OCI-LY7 (cell line): ENCODE results near the gene HS3ST4. TPM values are rescaled to one million over a fixed set of nuclear protein-coding genes. Genes with fewer than 3 reads are reported as not detected.

Experiments used
- BruUV-seq: library from RNA; stranded (reverse); fragments of 400-500 nt; replicated peaks from 2 replicates; lab custom pipeline; 2021; lab: Mats Ljungman, UMichigan
- CTCF ChIA-PET: fragments of 300-600 bp; sonication (Branson Sonifier 250); formaldehyde crosslinking; loops from one replicate; lab custom pipeline; 2022; ENCODE audit warnings: antibody characterized with exemption; ENCODE audit not compliant: unreplicated experiment; lab: Charles Lee
- POLR2A ChIA-PET: fragments of 300-600 bp; sonication (Branson Sonifier 250); formaldehyde crosslinking; loops from one replicate; lab custom pipeline; 2022; ENCODE audit warnings: antibody characterized with exemption; lab: Charles Lee
- DNase-seq: peaks from one replicate; pipeline ENCODE4 v3.0.0-alpha.2; 2015; ENCODE audit warnings: low spot score
- H2AFZ ChIP-seq: fragments of 200-600 bp; sonication (generic), shearing (Covaris generic); 2 replicates; pipeline ENCODE4 v1.6.1; 2014; ENCODE audit warnings: mild to moderate bottlenecking, antibody characterized with exemption, low read length, moderate library complexity
- H3K27ac ChIP-seq: fragments of 200-600 bp; sonication (generic); 2 replicates; pipeline ENCODE4 v1.5.1; 2014; ENCODE audit warnings: mixed run types, low read depth, mild to moderate bottlenecking, moderate library complexity, low read length, inconsistent platforms; ENCODE audit not compliant: poor library complexity, severe bottlenecking
- H3K36me3 ChIP-seq: fragments of 200-600 bp; sonication (generic); 2 replicates; pipeline ENCODE4 v1.6.1; 2014; ENCODE audit warnings: mild to moderate bottlenecking, antibody characterized with exemption, low read length, moderate library complexity, mixed read lengths; ENCODE audit not compliant: insufficient read depth
- H3K4me1 ChIP-seq: fragments of 200-600 bp; sonication (generic); 2 replicates; pipeline ENCODE4 v1.5.1; 2014; ENCODE audit warnings: mild to moderate bottlenecking, low read length; ENCODE audit not compliant: insufficient read depth, poor library complexity, severe bottlenecking
- H3K4me2 ChIP-seq: fragments of 200-600 bp; sonication (generic); 2 replicates; pipeline ENCODE4 v1.6.1; 2014; ENCODE audit warnings: mild to moderate bottlenecking, low read length
- H3K4me3 ChIP-seq: fragments of 200-600 bp; sonication (generic); 2 replicates; pipeline ENCODE4 v1.5.1; 2014; ENCODE audit warnings: mild to moderate bottlenecking, low read depth, low read length; ENCODE audit not compliant: poor library complexity, severe bottlenecking
- H3K79me2 ChIP-seq: fragments of 200-600 bp; sonication (generic); 2 replicates; pipeline ENCODE4 v1.6.1; 2016; ENCODE audit warnings: low read depth, mild to moderate bottlenecking, low read length, moderate library complexity, mixed read lengths; ENCODE audit not compliant: insufficient read depth
- H3K9me2 ChIP-seq: fragments of 200-600 bp; sonication (generic); 2 replicates; pipeline ENCODE4 v1.6.1; 2016; ENCODE audit warnings: mild to moderate bottlenecking, low read length, mixed read lengths; ENCODE audit not compliant: insufficient read depth
- H3K9me3 ChIP-seq: fragments of 200-600 bp; sonication (generic); 2 replicates; pipeline ENCODE4 v1.6.1; 2014; ENCODE audit warnings: mild to moderate bottlenecking, mixed run types, low read length, mixed read lengths
- H4K20me1 ChIP-seq: fragments of 200-600 bp; sonication (generic); 2 replicates; pipeline ENCODE4 v1.6.1; 2014; ENCODE audit warnings: mild to moderate bottlenecking, antibody characterized with exemption, low read length, moderate library complexity, mixed read lengths; ENCODE audit not compliant: insufficient read depth
- CTCF ChIP-seq: fragments of 200-600 bp; sonication (generic); conservative IDR thresholded peaks from 2 replicates; pipeline ENCODE4 v1.5.1; 2014; ENCODE audit warnings: mild to moderate bottlenecking, antibody characterized with exemption, low read length, moderate library complexity, mixed read lengths
- EZH2phosphoT487 ChIP-seq: fragments of 200-600 bp; sonication (generic); IDR thresholded peaks from 2 replicates; pipeline ENCODE4 v1.6.1; 2018; ENCODE audit warnings: low read depth, borderline replicate concordance, mild to moderate bottlenecking, mixed run types, antibody characterized with exemption, low read length, moderate library complexity, mixed read lengths
- intact Hi-C: fragments of 100-400 bp; cut with micrococcal nuclease; formaldehyde crosslinking; loops from one replicate; pipeline ENCODE4 v1.10.0; 2022; ENCODE audit not compliant: unreplicated experiment
- total RNA-seq, 2 experiments: library from RNA; depleted of rRNA in 1 of 2; stranded (reverse); fragments of >200 nt in 1 of 2; shearing (Covaris generic) in 1 of 2; gene quantifications; 2 replicates each; pipeline ENCODE4 v1.2.3, GENCODE V29; 2014 to 2022

HS3ST4 gene
- total RNA-seq, 2 experiments from 2014 or later = not detected

- no peak overlapping the region for H2AFZ ChIP-seq
- no peak overlapping the region for H3K4me3 ChIP-seq
- no peak overlapping the region for H3K27ac ChIP-seq
- no peaks in the 10 kb centered on the region for H3K4me1 ChIP-seq
- intact Hi-C loops = no loop called here
- H3K9me2 ChIP-seq = no peaks in the 10 kb centered on the region
- TF ChIP-seq EZH2phosphoT487 = no peak
- no peak for TF ChIP-seq CTCF
- H3K79me2 ChIP-seq = no peaks in the 10 kb centered on the region
- no peaks in the 10 kb centered on the region for H4K20me1 ChIP-seq
- POLR2A ChIA-PET = interaction anchor here (0.6 kb wide), 1 partner anchor 148 kb away, joined by 3 read pairs; no protein-coding TSS in a partner anchor
- no peak for DNase-seq
- no peaks in the 10 kb centered on the region for H3K36me3 ChIP-seq
- H3K4me2 ChIP-seq = no peak overlapping the region
- CTCF ChIA-PET = no interaction called here
- no TSS peak for BruUV-seq
- no peaks in the 10 kb centered on the region for H3K9me3 ChIP-seq
Measured at GRCh38 chr16:25897702-25898101, 205.9 kb downstream of the HS3ST4 start.

- TF ChIP-seq EZH2phosphoT487 (no peak), CTCF (no peak)
- Histone ChIP-seq H3K4me3 (no peak overlapping the region), H3K36me3 (no peaks in the 10 kb centered on the region), H2AFZ (no peak overlapping the region), H3K9me2 (no peaks in the 10 kb centered on the region), H3K4me1 (no peaks in the 10 kb centered on the region), H3K27ac (no peak overlapping the region), H3K79me2 (no peaks in the 10 kb centered on the region), H4K20me1 (no peaks in the 10 kb centered on the region), H3K9me3 (no peaks in the 10 kb centered on the region), H3K4me2 (no peak overlapping the region)
- no TSS peak for BruUV-seq
- ChIA-PET CTCF (no interaction called here), POLR2A (no interaction called here)
- intact Hi-C loops = no loop called here
- no peak for DNase-seq
Measured at GRCh38 chr16:25905810-25906209, 214.1 kb downstream of the HS3ST4 start.

- no peaks in the 10 kb centered on the region for H3K79me2 ChIP-seq
- DNase-seq = no peak
- no peak overlapping the region for H2AFZ ChIP-seq
- no peaks in the 10 kb centered on the region for H3K9me3 ChIP-seq
- TF ChIP-seq CTCF = no peak
- TF ChIP-seq EZH2phosphoT487 = no peak
- H3K4me2 ChIP-seq = no peak overlapping the region
- H3K4me3 ChIP-seq = no peak overlapping the region
- BruUV-seq = no TSS peak
- no peaks in the 10 kb centered on the region for H3K9me2 ChIP-seq
- no peaks in the 10 kb centered on the region for H4K20me1 ChIP-seq
- ChIA-PET POLR2A (no interaction called here), CTCF (no interaction called here)
- no peak overlapping the region for H3K27ac ChIP-seq
- H3K4me1 ChIP-seq = no peaks in the 10 kb centered on the region
- intact Hi-C loops = no loop called here
- H3K36me3 ChIP-seq = no peaks in the 10 kb centered on the region
Measured at GRCh38 chr16:25910971-25911370, 219.2 kb downstream of the HS3ST4 start.
